H1 (cell line): Measurements from ENCODE around the gene MCOLN3. TPM values are rescaled to one million over a fixed set of nuclear protein-coding genes. Genes with fewer than 3 reads are reported as not detected.

Experiments used
- CTCF ChIA-PET: fragments of 300-600 bp; sonication (Branson Sonifier 250); formaldehyde crosslinking; loops from one replicate; lab custom pipeline; 2021; ENCODE audit not compliant: partially characterized antibody; lab: Charles Lee
- POLR2A ChIA-PET: fragments of 300-600 bp; sonication (Branson Sonifier 250); formaldehyde crosslinking; loops from one replicate; lab custom pipeline; 2021; ENCODE audit warnings: inconsistent platforms; ENCODE audit not compliant: partially characterized antibody; lab: Charles Lee
- DNase-seq, 2 experiments: peaks; one replicate each; pipeline versions ENCODE4 v3.0.0 to v3.0.0-alpha.2; 2010 to 2022; ENCODE audit warnings: low spot score in 2 of 2, low read depth in 1 of 2, mixed read lengths in 1 of 2
- FAIRE-seq: peaks from 2 replicates; lab custom pipeline; 2011; peaks lifted over from hg19 to GRCh38; lab: Jason Lieb, UNC
- H2AFZ ChIP-seq: 2 replicates; pipeline ENCODE4 v1.8.1; 2012; ENCODE audit warnings: low read length, inconsistent platforms
- H2AK5ac ChIP-seq: 2 replicates; pipeline ENCODE4 v1.6.1; 2013; ENCODE audit warnings: low read depth, low read length
- H2BK120ac ChIP-seq: replicated peaks from 2 replicates; pipeline ENCODE3; 2013; ENCODE audit warnings: low read depth, low read length, inconsistent platforms
- H2BK12ac ChIP-seq: 2 replicates; pipeline ENCODE4 v1.6.1; 2013; ENCODE audit warnings: low read depth, low read length
- H2BK15ac ChIP-seq: 2 replicates; pipeline ENCODE4 v1.6.1; 2013; ENCODE audit warnings: low read length
- H2BK20ac ChIP-seq: 2 replicates; pipeline ENCODE4 v1.6.1; 2013; ENCODE audit warnings: low read length
- H2BK5ac ChIP-seq: 2 replicates; pipeline ENCODE4 v1.6.1; 2013; ENCODE audit warnings: low read depth, low read length
- H3K14ac ChIP-seq: 2 replicates; pipeline ENCODE4 v1.6.1; 2013; ENCODE audit warnings: inconsistent platforms; ENCODE audit not compliant: insufficient read length
- H3K18ac ChIP-seq: 2 replicates; pipeline ENCODE4 v1.6.1; 2013; ENCODE audit warnings: low read length; ENCODE audit errors: extremely low read depth
- H3K23ac ChIP-seq: 2 replicates; pipeline ENCODE4 v1.6.1; 2013; ENCODE audit warnings: inconsistent platforms; ENCODE audit not compliant: insufficient read length
- H3K23me2 ChIP-seq: 2 replicates; pipeline ENCODE4 v1.6.1; 2013; ENCODE audit warnings: low read depth, low read length
- H3K27ac ChIP-seq: 2 replicates; pipeline ENCODE4 v1.6.1; 2011; ENCODE audit warnings: low read depth, low read length, inconsistent platforms
- H3K27me3 ChIP-seq, 4 experiments: replicated peaks in 1 of 4; 1 replicate in 1 of 4; 2 replicates in 3 of 4; pipeline versions ENCODE4 v1.6.1 to v1.8.1; 2011 to 2013; ENCODE audit warnings: low read length in 3 of 4, mild to moderate bottlenecking in 3 of 4, inconsistent platforms in 2 of 4, mixed read lengths in 2 of 4, moderate library complexity in 1 of 4; ENCODE audit not compliant: control insufficient read depth in 3 of 4, insufficient read depth in 3 of 4; ENCODE audit errors: extremely low read depth in 1 of 4
- H3K36me3 ChIP-seq, 4 experiments: 2 replicates each; pipeline versions ENCODE4 v1.6.1 to v1.8.1; 2011 to 2013; ENCODE audit warnings: mild to moderate bottlenecking in 4 of 4, low read length in 3 of 4, moderate library complexity in 2 of 4, control low read depth in 1 of 4, inconsistent platforms in 1 of 4; ENCODE audit not compliant: insufficient read depth in 4 of 4, control insufficient read depth in 2 of 4
- H3K4ac ChIP-seq: replicated peaks from 2 replicates; pipeline ENCODE3; 2013; ENCODE audit warnings: low read length, low read depth, mixed read lengths, inconsistent platforms; ENCODE audit not compliant: insufficient read length
- H3K4me1 ChIP-seq, 4 experiments: replicated peaks in 1 of 4; 1 replicate in 1 of 4; 2 replicates in 3 of 4; pipeline versions ENCODE4 v1.6.1 to v1.8.1; 2011 to 2013; ENCODE audit warnings: low read length in 3 of 4, inconsistent platforms in 2 of 4, mixed read lengths in 1 of 4; ENCODE audit not compliant: insufficient read depth in 4 of 4, control insufficient read depth in 3 of 4
- H3K4me2 ChIP-seq, 2 experiments: 2 replicates each; pipeline versions ENCODE4 v1.6.1 to v1.8.1; 2011 to 2013; ENCODE audit warnings: low read depth in 2 of 2, low read length in 2 of 2, control low read depth in 1 of 2, inconsistent platforms in 1 of 2, mild to moderate bottlenecking in 1 of 2; ENCODE audit not compliant: insufficient read depth in 1 of 2
- H3K4me3 ChIP-seq, 4 experiments: fragments of 200-600, 300-600 bp in 1 of 4; sonication (generic), shearing (Covaris generic), sonication (Bioruptor Twin) in 1 of 4; 2 replicates each; pipeline versions ENCODE4 v1.5.1 to v1.8.1; 2011 to 2016; ENCODE audit warnings: low read length in 4 of 4, low read depth in 3 of 4, control low read depth in 2 of 4, inconsistent platforms in 2 of 4, mild to moderate bottlenecking in 2 of 4, mixed read lengths in 1 of 4, moderate library complexity in 1 of 4; ENCODE audit not compliant: insufficient read depth in 2 of 4; ENCODE audit errors: extremely low read depth in 1 of 4
- H3K56ac ChIP-seq: replicated peaks from 2 replicates; pipeline ENCODE3; 2013; ENCODE audit warnings: low read depth, mild to moderate bottlenecking, mixed read lengths, low read length, inconsistent platforms; ENCODE audit not compliant: insufficient read length
- H3K79me1 ChIP-seq: 2 replicates; pipeline ENCODE4 v1.6.1; 2013; ENCODE audit warnings: low read depth, low read length, control low read depth
- H3K79me2 ChIP-seq, 2 experiments: 2 replicates each; pipeline versions ENCODE4 v1.6.1 to v1.8.1; 2012 to 2013; ENCODE audit warnings: low read length in 2 of 2, mild to moderate bottlenecking in 2 of 2, inconsistent platforms in 1 of 2; ENCODE audit not compliant: insufficient read depth in 2 of 2, control insufficient read depth in 1 of 2
- H3K9ac ChIP-seq, 4 experiments: replicated peaks in 1 of 4; 1 replicate in 1 of 4; 2 replicates in 3 of 4; pipeline versions ENCODE4 v1.6.1 to v1.8.1; 2011 to 2013; ENCODE audit warnings: low read depth in 3 of 4, low read length in 3 of 4, control low read depth in 2 of 4, mild to moderate bottlenecking in 2 of 4, moderate library complexity in 2 of 4, inconsistent platforms in 1 of 4; ENCODE audit errors: extremely low read depth in 1 of 4
- H3K9me3 ChIP-seq, 2 experiments: 2 replicates each; pipeline versions ENCODE4 v1.6.1 to v1.8.1; 2012 to 2013; ENCODE audit warnings: mild to moderate bottlenecking in 2 of 2, moderate library complexity in 2 of 2, control low read depth in 1 of 2, inconsistent platforms in 1 of 2, low read depth in 1 of 2, low read length in 1 of 2, mixed read lengths in 1 of 2; ENCODE audit not compliant: insufficient read depth in 2 of 2
- H4K20me1 ChIP-seq, 2 experiments: replicated peaks in 1 of 2; 2 replicates each; pipeline versions ENCODE3 to v1.8.1; 2011 to 2013; ENCODE audit warnings: inconsistent platforms in 2 of 2, low read length in 2 of 2, mild to moderate bottlenecking in 1 of 2; ENCODE audit not compliant: insufficient read depth in 2 of 2, control insufficient read depth in 1 of 2
- H4K5ac ChIP-seq: 2 replicates; pipeline ENCODE4 v1.6.1; 2013; ENCODE audit warnings: low read length, low read depth, mixed read lengths, inconsistent platforms; ENCODE audit not compliant: insufficient read length
- H4K8ac ChIP-seq: 2 replicates; pipeline ENCODE4 v1.8.0; 2013; ENCODE audit warnings: mild to moderate bottlenecking, moderate library complexity, low read length, inconsistent platforms; ENCODE audit not compliant: insufficient read depth; ENCODE audit errors: extremely low read depth
- H4K91ac ChIP-seq: replicated peaks from 2 replicates; pipeline ENCODE3; 2013; ENCODE audit warnings: low read length, mixed read lengths, inconsistent platforms; ENCODE audit not compliant: insufficient read length
- CEBPB ChIP-seq: IDR thresholded peaks from 2 replicates; pipeline ENCODE4 v1.6.1; 2012; ENCODE audit warnings: low read depth, low read length
- CHD2 ChIP-seq: IDR thresholded peaks from 2 replicates; pipeline ENCODE4 v1.6.1; 2012; ENCODE audit warnings: low read length, improper control_type of control experiment
- MAFK ChIP-seq: IDR thresholded peaks from 2 replicates; pipeline ENCODE4 v1.6.1; 2012; ENCODE audit warnings: low read depth, mild to moderate bottlenecking, improper control_type of control experiment, low read length
- NRF1 ChIP-seq: IDR thresholded peaks from 2 replicates; pipeline ENCODE4 v1.6.1; 2011; ENCODE audit warnings: mild to moderate bottlenecking, low read depth, low read length, improper control_type of control experiment
- POLR2A ChIP-seq, 2 experiments: IDR thresholded peaks; 1 replicate in 1 of 2; 2 replicates in 1 of 2; pipeline ENCODE4 v1.6.1; 2011; ENCODE audit warnings: low read depth in 2 of 2, low read length in 2 of 2, mild to moderate bottlenecking in 2 of 2; ENCODE audit errors: control extremely low read depth in 1 of 2
- RNF2 ChIP-seq: fragments of 200-900, 300-1000 bp; sonication (generic); IDR thresholded peaks from 2 replicates; pipeline ENCODE4 v1.7.1; 2016; ENCODE audit warnings: borderline replicate concordance, low read depth, mild to moderate bottlenecking, antibody characterized with exemption, low read length; ENCODE audit not compliant: poor library complexity, severe bottlenecking; ENCODE audit errors: missing control alignments
- SIRT6 ChIP-seq: IDR thresholded peaks from one replicate; pipeline ENCODE4 v1.7.1; 2012; ENCODE audit warnings: low read length, inconsistent platforms
- SP2 ChIP-seq: IDR thresholded peaks from 2 replicates; pipeline ENCODE4 v1.6.1; 2012; ENCODE audit warnings: mild to moderate bottlenecking, low read length, inconsistent platforms
- WGBS, 2 experiments: shearing (Covaris generic) in 1 of 2; methylation state at CpG; one replicate each; pipeline versions ENCODE4 v1.1.6 to v1.1.7; 2013 to 2015; ENCODE audit warnings: low lambda C conversion rate in 2 of 2, mixed read lengths in 2 of 2, inconsistent platforms in 1 of 2, low coverage in 1 of 2, missing lambda C conversion rate in 1 of 2; ENCODE audit not compliant: insufficient replicate concordance in 2 of 2, insufficient coverage in 1 of 2, insufficient read length in 1 of 2; ENCODE audit errors: extremely low coverage in 1 of 2, missing lambda C conversion rate in 1 of 2; 5-methylcytosine and 5-hydroxymethylcytosine counted together
- polyA plus RNA-seq, 7 experiments: library from polyadenylated mRNA; depleted of rRNA in 3 of 7; stranded (reverse) in 5 of 7; unstranded in 2 of 7; fragments of >200 nt in 5 of 7; fragments of 200-250 nt in 2 of 7; gene quantifications; 1 replicate in 5 of 7; 2 replicates in 1 of 7; 4 replicates in 1 of 7; pipeline versions ENCODE4 v1.2.1 to v1.2.3, GENCODE V29; 2011 to 2013; ENCODE audit warnings: missing spikeins in 2 of 7, mixed read lengths in 2 of 7
- total RNA-seq: library from RNA; stranded (reverse); fragmentation: NEBNext Ultra II Directional; extraction: Animal tissue kit (Norgen Biotek cat#: 25700); gene quantifications from 2 replicates; pipeline ENCODE4 v1.2.1, GENCODE V29; 2021

The MCOLN3 gene
- total and polyA plus RNA-seq, 2 of the 8 experiments (the other 6 are each of a cell fraction or from before 2014, with no cell fraction given) = 3.8 to 4.9 TPM

DNA sequence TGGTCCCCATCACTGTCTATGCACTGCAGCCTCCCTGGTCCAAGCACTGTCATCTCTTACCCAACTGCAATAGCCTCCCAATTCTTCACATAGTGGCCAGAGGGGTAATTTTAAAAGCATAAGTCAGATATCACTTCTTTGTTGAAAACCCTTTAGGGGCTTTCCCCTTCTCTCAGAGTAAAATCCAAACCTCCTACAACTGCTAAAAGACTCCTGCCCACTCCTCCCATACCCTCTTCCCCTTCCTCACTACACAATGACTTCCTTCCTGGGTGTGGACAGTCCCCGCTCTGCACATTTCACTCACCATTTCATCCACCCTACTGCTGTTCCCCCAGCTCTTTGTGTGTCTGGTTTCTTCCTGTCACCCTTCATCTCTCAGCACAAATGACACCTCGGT is 59.7 kb downstream of the MCOLN3 start:
- DNase-seq (no peak), FAIRE-seq (no peak)
- no peaks in the 10 kb centered on the region for H4K20me1 ChIP-seq
- no peak overlapping the region for H2BK12ac ChIP-seq
- no peak overlapping the region for H3K4me3 ChIP-seq
- CTCF ChIA-PET = no interaction called here
- H2BK5ac ChIP-seq = no peak overlapping the region
- H4K91ac ChIP-seq = no peak overlapping the region
- H2BK20ac ChIP-seq = no peak overlapping the region
- H3K23me2 ChIP-seq = no peaks in the 10 kb centered on the region
- H3K9ac ChIP-seq = no peak overlapping the region
- H3K23ac ChIP-seq = no peak overlapping the region
- no peak overlapping the region for H3K27ac ChIP-seq
- no peaks in the 10 kb centered on the region for H3K79me1 ChIP-seq
- no peaks in the 10 kb centered on the region for H3K36me3 ChIP-seq
- no peaks in the 10 kb centered on the region for H3K27me3 ChIP-seq
- no peak overlapping the region for H4K5ac ChIP-seq
- H3K56ac ChIP-seq = no peak overlapping the region
- H2AFZ ChIP-seq = no peak overlapping the region
- H3K4ac ChIP-seq = no peak overlapping the region
- no peaks in the 10 kb centered on the region for H3K4me1 ChIP-seq
- H2BK120ac ChIP-seq = no peak overlapping the region
- H3K9me3 ChIP-seq = no peaks in the 10 kb centered on the region
- H3K18ac ChIP-seq = no peak overlapping the region
- WGBS, 2 experiments = 80% methylated on average over 2 of the region's 2 CpGs; no CpG with 5 or more reads in 1 of the 2 experiments
- no peak overlapping the region for H4K8ac ChIP-seq
- POLR2A ChIA-PET = no interaction called here
- H3K79me2 ChIP-seq = no peaks in the 10 kb centered on the region
- H3K4me2 ChIP-seq = no peak overlapping the region
- no peak overlapping the region for H2AK5ac ChIP-seq
- H2BK15ac ChIP-seq = no peak overlapping the region
- no peak for TF ChIP-seq SIRT6
- TF ChIP-seq CEBPB = no peak
- no peak for TF ChIP-seq MAFK
- no peak for TF ChIP-seq NRF1
- no peak for TF ChIP-seq RNF2
- no peak for TF ChIP-seq SP2
- TF ChIP-seq CHD2 = no peak
- no peak for TF ChIP-seq POLR2A (IDR thresholded peaks at IDR 0.05; ENCODE audit: control extremely low read depth in 1 of 2, low read depth in 2 of 2, low read length in 2 of 2)
- no peak overlapping the region for H3K14ac ChIP-seq
